NB4 (cell line): ENCODE data around the gene BCL2.

ENCODE experiments used
- MYC ChIP-seq: IDR thresholded peaks from 2 replicates; pipeline ENCODE4 v1.6.1; 2011; ENCODE audit warnings: low read depth, low read length
- POLR2A ChIP-seq: IDR thresholded peaks from 2 replicates; pipeline ENCODE4 v1.6.1; 2011; ENCODE audit warnings: mild to moderate bottlenecking; ENCODE audit not compliant: insufficient read length; ENCODE audit errors: extremely low read depth
- TF ChIP-seq, protein P1 (sequence below): IDR thresholded peaks from one replicate; pipeline ENCODE4 v1.5.1; 2012; ENCODE audit warnings: low read depth, low read length
- TF ChIP-seq, protein P2 (sequence below): IDR thresholded peaks from 2 replicates; pipeline ENCODE4 v1.6.1; 2011; ENCODE audit warnings: low read depth, low read length

DNA sequence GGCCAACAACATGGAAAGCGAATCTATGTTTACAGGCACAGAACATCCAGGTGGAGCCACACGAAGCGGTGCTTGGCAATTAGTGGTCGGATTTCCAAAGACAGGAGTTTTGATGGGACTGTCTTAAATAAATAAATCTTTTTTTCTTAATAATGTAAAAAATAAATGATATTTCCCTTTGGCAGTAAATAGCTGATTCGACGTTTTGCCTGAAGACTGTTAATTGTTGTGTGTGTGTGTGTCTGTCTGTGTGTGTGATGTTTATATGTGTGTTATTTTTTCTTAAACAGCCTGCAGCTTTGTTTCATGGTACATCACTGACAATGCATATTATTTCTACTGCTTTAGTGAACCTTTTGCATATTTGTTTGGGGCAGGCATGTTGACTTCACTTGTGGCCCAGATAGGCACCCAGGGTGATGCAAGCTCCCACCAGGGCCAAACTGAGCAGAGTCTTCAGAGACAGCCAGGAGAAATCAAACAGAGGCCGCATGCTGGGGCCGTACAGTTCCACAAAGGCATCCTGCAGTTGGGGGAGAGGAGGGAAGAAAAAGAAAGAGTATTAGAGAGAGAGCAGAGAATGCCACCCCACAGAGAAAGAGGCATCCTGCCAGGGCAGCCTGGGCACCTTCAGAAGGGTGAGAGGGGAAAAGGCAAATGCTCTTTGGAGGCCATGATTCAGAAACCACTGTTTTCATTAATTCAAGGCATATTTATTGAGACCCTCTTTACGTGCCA lies 191.2 kb downstream of the BCL2 start:
- TF ChIP-seq POLR2A = no peak
- TF ChIP-seq, protein P1, sequence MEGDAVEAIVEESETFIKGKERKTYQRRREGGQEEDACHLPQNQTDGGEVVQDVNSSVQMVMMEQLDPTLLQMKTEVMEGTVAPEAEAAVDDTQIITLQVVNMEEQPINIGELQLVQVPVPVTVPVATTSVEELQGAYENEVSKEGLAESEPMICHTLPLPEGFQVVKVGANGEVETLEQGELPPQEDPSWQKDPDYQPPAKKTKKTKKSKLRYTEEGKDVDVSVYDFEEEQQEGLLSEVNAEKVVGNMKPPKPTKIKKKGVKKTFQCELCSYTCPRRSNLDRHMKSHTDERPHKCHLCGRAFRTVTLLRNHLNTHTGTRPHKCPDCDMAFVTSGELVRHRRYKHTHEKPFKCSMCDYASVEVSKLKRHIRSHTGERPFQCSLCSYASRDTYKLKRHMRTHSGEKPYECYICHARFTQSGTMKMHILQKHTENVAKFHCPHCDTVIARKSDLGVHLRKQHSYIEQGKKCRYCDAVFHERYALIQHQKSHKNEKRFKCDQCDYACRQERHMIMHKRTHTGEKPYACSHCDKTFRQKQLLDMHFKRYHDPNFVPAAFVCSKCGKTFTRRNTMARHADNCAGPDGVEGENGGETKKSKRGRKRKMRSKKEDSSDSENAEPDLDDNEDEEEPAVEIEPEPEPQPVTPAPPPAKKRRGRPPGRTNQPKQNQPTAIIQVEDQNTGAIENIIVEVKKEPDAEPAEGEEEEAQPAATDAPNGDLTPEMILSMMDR = no peak
- no peak for TF ChIP-seq MYC
- TF ChIP-seq, protein P2, sequence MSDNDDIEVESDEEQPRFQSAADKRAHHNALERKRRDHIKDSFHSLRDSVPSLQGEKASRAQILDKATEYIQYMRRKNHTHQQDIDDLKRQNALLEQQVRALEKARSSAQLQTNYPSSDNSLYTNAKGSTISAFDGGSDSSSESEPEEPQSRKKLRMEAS = no peak
